GM12878 (cell line): ENCODE data around the gene KIF14. TPM values are rescaled to one million over a fixed set of nuclear protein-coding genes. Genes with fewer than 3 reads are reported as not detected.

Experiments
- ATAC-seq: fragments of 200-7000 bp; cut with Tn5 transposase; 3 replicates; pipeline ENCODE4 v1.9.1; 2020; ENCODE audit warnings: mild to moderate bottlenecking, moderate library complexity
- BruUV-seq: library from RNA; stranded (reverse); fragments of 400-500 nt; replicated peaks from 2 replicates; lab custom pipeline; 2021; lab: Mats Ljungman, UMichigan
- CTCF ChIA-PET: fragments of 300-600 bp; sonication (Branson Sonifier 250); formaldehyde crosslinking; extraction: SDS; loops from one replicate; lab custom pipeline; 2021; ENCODE audit warnings: inconsistent platforms; lab: Yijun Ruan, JAX
- POLR2A ChIA-PET: fragments of 350-600 bp; formaldehyde crosslinking; extraction: SDS; loops from one replicate; lab custom pipeline; 2021; ENCODE audit warnings: inconsistent platforms; lab: Charles Lee
- RAD21 ChIA-PET: fragments of 300-600 bp; sonication (Branson Sonifier 250); formaldehyde crosslinking; loops from one replicate; lab custom pipeline; 2023; ENCODE audit warnings: antibody characterized with exemption; ENCODE audit not compliant: unreplicated experiment; lab: Charles Lee
- SMC1A ChIA-PET: fragments of 300-600 bp; sonication (Branson Sonifier 250); formaldehyde crosslinking; loops from one replicate; lab custom pipeline; 2023; ENCODE audit not compliant: unreplicated experiment, uncharacterized antibody; lab: Charles Lee
- DNase-seq: peaks from one replicate; pipeline ENCODE4 v3.0.0-alpha.2; 2011; ENCODE audit warnings: low read depth, low spot score
- FAIRE-seq: peaks from 3 replicates; lab custom pipeline; 2011; peaks lifted over from hg19 to GRCh38; lab: Jason Lieb, UNC
- H2AFZ ChIP-seq: 2 replicates; pipeline ENCODE4 v1.6.0; 2011; ENCODE audit warnings: low read depth, low read length, control low read depth; ENCODE audit not compliant: control insufficient read depth
- H3K27ac ChIP-seq: 2 replicates; pipeline ENCODE4 v1.5.1; 2011; ENCODE audit warnings: control low read depth; ENCODE audit not compliant: control insufficient read depth, insufficient read depth
- H3K27me3 ChIP-seq, 2 experiments: replicated peaks in 1 of 2; 2 replicates each; pipeline versions ENCODE4 v1.6.0 to v1.6.1; 2011; ENCODE audit warnings: low read length in 1 of 2; ENCODE audit not compliant: control insufficient read depth in 2 of 2, insufficient read depth in 2 of 2
- H3K36me3 ChIP-seq, 2 experiments: 2 replicates each; pipeline ENCODE4 v1.5.1; 2011; ENCODE audit warnings: low read length in 1 of 2; ENCODE audit not compliant: control insufficient read depth in 2 of 2, insufficient read depth in 2 of 2
- H3K4me1 ChIP-seq: 2 replicates; pipeline ENCODE4 v1.6.1; 2011; ENCODE audit warnings: mild to moderate bottlenecking, low read length, moderate library complexity, mixed read lengths; ENCODE audit not compliant: control insufficient read depth, insufficient read depth
- H3K4me2 ChIP-seq: 2 replicates; pipeline ENCODE4 v1.6.0; 2011; ENCODE audit warnings: control low read depth; ENCODE audit not compliant: control insufficient read depth, insufficient read depth
- H3K4me3 ChIP-seq: fragments of 200-600 bp; sonication (generic); 2 replicates; pipeline ENCODE4 v1.5.1; 2016
- H3K79me2 ChIP-seq: 2 replicates; pipeline ENCODE4 v1.6.0; 2011; ENCODE audit warnings: low read length; ENCODE audit not compliant: control insufficient read depth, insufficient read depth
- H3K9ac ChIP-seq: 2 replicates; pipeline ENCODE4 v1.8.0; 2011; ENCODE audit warnings: low read length, control low read depth, mixed read lengths; ENCODE audit not compliant: control insufficient read depth, insufficient read depth
- H3K9me3 ChIP-seq: replicated peaks from 3 replicates; pipeline ENCODE4 v1.5.1; 2011; ENCODE audit warnings: mild to moderate bottlenecking, low read length; ENCODE audit not compliant: control insufficient read depth, insufficient read depth
- H4K20me1 ChIP-seq: 2 replicates; pipeline ENCODE4 v1.6.0; 2011; ENCODE audit not compliant: control insufficient read depth, insufficient read depth
- CUX1 ChIP-seq: IDR thresholded peaks from 2 replicates; pipeline ENCODE4 v1.6.1; 2012; ENCODE audit warnings: improper control_type of control experiment, low read depth, low read length; ENCODE audit not compliant: insufficient replicate concordance
- ESRRA ChIP-seq: IDR thresholded peaks from 2 replicates; pipeline ENCODE4 v1.6.1; 2012; ENCODE audit warnings: mild to moderate bottlenecking, low read length, improper control_type of control experiment
- HCFC1 ChIP-seq: fragments of 150-350 bp; IDR thresholded peaks from 2 replicates; pipeline ENCODE4 v1.6.1; 2014; ENCODE audit warnings: low read length
- PAX8 ChIP-seq: fragments of 450-650 bp; IDR thresholded peaks from 2 replicates; pipeline ENCODE4 v1.6.1; 2017; ENCODE audit warnings: mild to moderate bottlenecking, moderate library complexity
- POLR2AphosphoS2 ChIP-seq: IDR thresholded peaks from 2 replicates; pipeline ENCODE4 v1.6.1; 2011; ENCODE audit warnings: low read depth, mild to moderate bottlenecking, low read length, improper control_type of control experiment, moderate library complexity
- RAD51 ChIP-seq: fragments of 450-650 bp; IDR thresholded peaks from 2 replicates; pipeline ENCODE4 v1.6.1; 2016; ENCODE audit warnings: moderate library complexity, mild to moderate bottlenecking, inconsistent platforms
- SMAD1 ChIP-seq: fragments of 450-650 bp; IDR thresholded peaks from 2 replicates; pipeline ENCODE4 v1.6.1; 2018; ENCODE audit warnings: mild to moderate bottlenecking, low read depth; ENCODE audit not compliant: partially characterized antibody
- SP1 ChIP-seq: IDR thresholded peaks from one replicate; pipeline ENCODE4 v1.6.1; 2011; ENCODE audit warnings: low read depth, low read length
- SPI1 ChIP-seq: IDR thresholded peaks from 2 replicates; pipeline ENCODE4 v1.6.1; 2011; ENCODE audit warnings: low read depth, mild to moderate bottlenecking, low read length, moderate library complexity, borderline replicate concordance; ENCODE audit not compliant: insufficient read depth
- TCF3 ChIP-seq: IDR thresholded peaks from 2 replicates; pipeline ENCODE4 v1.6.1; 2012; ENCODE audit warnings: low read depth, mild to moderate bottlenecking, low read length, borderline replicate concordance; ENCODE audit not compliant: insufficient read depth
- TCF7 ChIP-seq: IDR thresholded peaks from 2 replicates; pipeline ENCODE4 v1.6.1; 2014; ENCODE audit warnings: antibody characterized with exemption, borderline replicate concordance
- WGBS: methylation state at CpG from one replicate; pipeline ENCODE4 v1.1.6; 2016; ENCODE audit warnings: low lambda C conversion rate; ENCODE audit not compliant: insufficient replicate concordance, insufficient coverage; ENCODE audit errors: missing lambda C conversion rate; 5-methylcytosine and 5-hydroxymethylcytosine counted together
- in situ Hi-C: fragments of 300-500 bp; cut with MboI; formaldehyde crosslinking; loops from 9 replicates; pipeline ENCODE4 v1.14.3; 2018; ENCODE audit warnings: mixed read lengths
- intact Hi-C: fragments of 100-400 bp; cut with micrococcal nuclease; formaldehyde crosslinking; loops from one replicate; pipeline ENCODE4 v1.14.2; 2022; ENCODE audit not compliant: unreplicated experiment
- polyA plus RNA-seq, 11 experiments: library from polyadenylated mRNA; depleted of rRNA in 4 of 11; unstranded in 6 of 11; stranded (reverse) in 5 of 11; fragments of >200 nt; fragmentation: Nextera tagmentation in 4 of 11; fragmentation: Illumina TruSeq in 1 of 11; extraction: Ambion mirVana in 4 of 11; extraction: Trizol in 1 of 11; gene quantifications; 1 replicate in 1 of 11; 2 replicates in 10 of 11; pipeline versions ENCODE4 v1.2.1 to v1.2.3, GENCODE V29; 2011 to 2016; ENCODE audit warnings: inconsistent platforms in 2 of 11, missing spikeins in 2 of 11, low read depth in 1 of 11
- total RNA-seq, 4 experiments: library from RNA; depleted of rRNA in 3 of 4; stranded (reverse); fragments of >200 nt in 3 of 4; fragmentation: Illumina TruSeq in 1 of 4; extraction: Trizol in 1 of 4; gene quantifications; 2 replicates each; pipeline versions ENCODE4 v1.2.1 to v1.2.3, GENCODE V29; 2013 to 2021
- TF ChIP-seq, protein P1 (sequence below): fragments of 450-650 bp; IDR thresholded peaks from 2 replicates; pipeline ENCODE4 v1.6.1; 2017; ENCODE audit warnings: antibody characterized with exemption, mild to moderate bottlenecking, moderate library complexity

KIF14 gene
- total and polyA plus RNA-seq, 10 of the 15 experiments (the other 5 are each of a cell fraction or from before 2014, with no cell fraction given) = 6.8 to 25.5 (median 14.4) TPM

GRCh38 chr1:200524092-200524491 lies 96.5 kb downstream of the KIF14 start:
- RAD21 ChIA-PET = no interaction called here
- DNase-seq (no peak), FAIRE-seq (no peak), ATAC-seq (no peak)
- in situ Hi-C loops = no loop called here
- no peaks in the 10 kb centered on the region for H3K36me3 ChIP-seq
- H2AFZ ChIP-seq = no peak overlapping the region
- intact Hi-C loops = no loop called here
- H3K27me3 ChIP-seq = no peaks in the 10 kb centered on the region
- no peak overlapping the region for H3K9ac ChIP-seq
- no peak overlapping the region for H3K27ac ChIP-seq
- H3K79me2 ChIP-seq = no peaks in the 10 kb centered on the region
- peaks cover 11% of the 10 kb centered on the region for H3K4me1 ChIP-seq
- SMC1A ChIA-PET = no interaction called here
- TF ChIP-seq, protein P1, sequence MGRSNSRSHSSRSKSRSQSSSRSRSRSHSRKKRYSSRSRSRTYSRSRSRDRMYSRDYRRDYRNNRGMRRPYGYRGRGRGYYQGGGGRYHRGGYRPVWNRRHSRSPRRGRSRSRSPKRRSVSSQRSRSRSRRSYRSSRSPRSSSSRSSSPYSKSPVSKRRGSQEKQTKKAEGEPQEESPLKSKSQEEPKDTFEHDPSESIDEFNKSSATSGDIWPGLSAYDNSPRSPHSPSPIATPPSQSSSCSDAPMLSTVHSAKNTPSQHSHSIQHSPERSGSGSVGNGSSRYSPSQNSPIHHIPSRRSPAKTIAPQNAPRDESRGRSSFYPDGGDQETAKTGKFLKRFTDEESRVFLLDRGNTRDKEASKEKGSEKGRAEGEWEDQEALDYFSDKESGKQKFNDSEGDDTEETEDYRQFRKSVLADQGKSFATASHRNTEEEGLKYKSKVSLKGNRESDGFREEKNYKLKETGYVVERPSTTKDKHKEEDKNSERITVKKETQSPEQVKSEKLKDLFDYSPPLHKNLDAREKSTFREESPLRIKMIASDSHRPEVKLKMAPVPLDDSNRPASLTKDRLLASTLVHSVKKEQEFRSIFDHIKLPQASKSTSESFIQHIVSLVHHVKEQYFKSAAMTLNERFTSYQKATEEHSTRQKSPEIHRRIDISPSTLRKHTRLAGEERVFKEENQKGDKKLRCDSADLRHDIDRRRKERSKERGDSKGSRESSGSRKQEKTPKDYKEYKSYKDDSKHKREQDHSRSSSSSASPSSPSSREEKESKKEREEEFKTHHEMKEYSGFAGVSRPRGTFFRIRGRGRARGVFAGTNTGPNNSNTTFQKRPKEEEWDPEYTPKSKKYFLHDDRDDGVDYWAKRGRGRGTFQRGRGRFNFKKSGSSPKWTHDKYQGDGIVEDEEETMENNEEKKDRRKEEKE = no peak
- TF ChIP-seq SP1 = no peak
- no peak for TF ChIP-seq HCFC1
- no peak for TF ChIP-seq TCF7
- TF ChIP-seq SPI1 = no peak
- no peak for TF ChIP-seq PAX8
- TF ChIP-seq RAD51 = no peak
- no peak for TF ChIP-seq ESRRA
- no peak for TF ChIP-seq POLR2AphosphoS2
- TF ChIP-seq SMAD1 = no peak
- TF ChIP-seq TCF3 = no peak
- TF ChIP-seq CUX1 = no peak
- 57% methylated on average over 2 of the region's 2 CpGs for WGBS
- no TSS peak for BruUV-seq
- CTCF ChIA-PET = interaction anchor here (1.0 to 1.1 kb wide), 2 partner anchors 12 to 15 kb away, joined by 4 to 6 read pairs; no protein-coding TSS in a partner anchor
- no peak overlapping the region for H3K4me3 ChIP-seq
- H4K20me1 ChIP-seq = no peaks in the 10 kb centered on the region
- H3K9me3 ChIP-seq = no peaks in the 10 kb centered on the region
- POLR2A ChIA-PET = no interaction called here
- H3K4me2 ChIP-seq = no peak overlapping the region
